GM12801 (cell line): ENCODE data around the gene ZNF343.

ENCODE experiments used
- TF ChIP-seq, protein P1 (sequence below): IDR thresholded peaks from one replicate; pipeline ENCODE4 v1.5.1; 2011; ENCODE audit warnings: control low read depth; ENCODE audit not compliant: insufficient read length; ENCODE audit errors: extremely low read depth

Gene ZNF343

DNA sequence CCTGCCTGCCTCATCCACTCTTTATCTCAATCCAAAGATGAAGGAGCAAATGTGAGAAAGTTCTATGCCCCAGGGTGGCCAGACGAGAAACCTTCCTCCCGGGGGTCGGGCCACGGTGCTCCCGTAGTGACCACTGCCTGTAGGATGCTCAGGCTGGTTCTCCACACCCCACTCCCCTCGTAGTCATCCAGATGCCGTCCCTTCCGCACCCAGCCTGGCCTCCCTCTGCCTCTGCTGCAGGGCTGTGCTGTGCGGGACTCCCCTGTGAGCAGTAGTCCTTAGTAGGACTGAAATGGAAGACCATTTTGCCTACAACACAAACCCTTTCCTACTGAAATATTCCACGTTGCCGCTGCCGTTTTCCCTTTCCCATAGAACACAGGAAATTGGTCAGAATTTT, 29.6 kb upstream of the ZNF343 start:
- TF ChIP-seq, protein P1, sequence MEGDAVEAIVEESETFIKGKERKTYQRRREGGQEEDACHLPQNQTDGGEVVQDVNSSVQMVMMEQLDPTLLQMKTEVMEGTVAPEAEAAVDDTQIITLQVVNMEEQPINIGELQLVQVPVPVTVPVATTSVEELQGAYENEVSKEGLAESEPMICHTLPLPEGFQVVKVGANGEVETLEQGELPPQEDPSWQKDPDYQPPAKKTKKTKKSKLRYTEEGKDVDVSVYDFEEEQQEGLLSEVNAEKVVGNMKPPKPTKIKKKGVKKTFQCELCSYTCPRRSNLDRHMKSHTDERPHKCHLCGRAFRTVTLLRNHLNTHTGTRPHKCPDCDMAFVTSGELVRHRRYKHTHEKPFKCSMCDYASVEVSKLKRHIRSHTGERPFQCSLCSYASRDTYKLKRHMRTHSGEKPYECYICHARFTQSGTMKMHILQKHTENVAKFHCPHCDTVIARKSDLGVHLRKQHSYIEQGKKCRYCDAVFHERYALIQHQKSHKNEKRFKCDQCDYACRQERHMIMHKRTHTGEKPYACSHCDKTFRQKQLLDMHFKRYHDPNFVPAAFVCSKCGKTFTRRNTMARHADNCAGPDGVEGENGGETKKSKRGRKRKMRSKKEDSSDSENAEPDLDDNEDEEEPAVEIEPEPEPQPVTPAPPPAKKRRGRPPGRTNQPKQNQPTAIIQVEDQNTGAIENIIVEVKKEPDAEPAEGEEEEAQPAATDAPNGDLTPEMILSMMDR: no peak

DNA sequence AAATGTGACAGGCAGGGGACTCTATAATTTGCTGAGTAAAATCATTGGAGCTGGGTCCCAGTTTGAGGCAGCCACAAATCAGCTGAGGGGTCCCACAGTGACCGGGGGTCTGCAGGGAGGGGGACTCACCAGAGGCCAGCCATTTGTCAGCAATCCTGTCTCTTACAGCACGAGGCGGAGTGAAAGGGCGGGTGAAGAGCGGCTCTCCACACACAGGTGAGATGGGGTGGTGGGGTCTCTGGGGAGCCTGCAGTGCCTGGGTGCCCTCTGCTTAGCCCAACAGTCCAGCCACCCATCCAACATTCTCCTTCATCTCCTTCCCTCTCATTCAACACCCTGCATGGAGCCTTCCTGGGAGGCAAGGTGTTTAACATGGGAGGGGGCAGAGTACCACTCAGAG, 28.4 kb upstream of the ZNF343 start:
- TF ChIP-seq, protein P1: no peak

DNA sequence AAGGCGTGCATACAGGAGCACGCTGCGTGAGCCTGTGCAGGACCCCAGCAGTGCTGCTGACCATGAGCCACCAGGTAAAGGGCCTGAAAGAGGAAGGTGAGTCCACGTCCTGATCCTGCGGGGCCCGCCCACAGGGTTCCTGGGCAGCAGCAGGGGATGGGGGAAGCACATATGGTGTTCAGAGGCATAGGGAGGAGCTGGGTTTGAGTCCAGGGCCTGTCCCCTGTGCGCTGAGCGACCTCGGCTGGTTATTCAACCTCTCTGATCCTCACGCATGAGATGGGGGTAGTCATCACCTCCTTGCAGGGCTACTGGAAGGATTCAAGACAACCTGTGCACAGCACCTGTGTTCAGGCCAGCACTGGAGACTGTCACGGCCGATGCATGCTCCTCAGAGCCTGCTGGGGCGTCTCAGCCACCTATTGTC, 27.9 kb upstream of the ZNF343 start, which contains the start of gene TMC2:
TMC2 (plus strand) TSS at position 14 of the 427 bp plus-strand sequence; CDS start at position 63, 49 bp downstream.
- TF ChIP-seq, protein P1: no peak

DNA sequence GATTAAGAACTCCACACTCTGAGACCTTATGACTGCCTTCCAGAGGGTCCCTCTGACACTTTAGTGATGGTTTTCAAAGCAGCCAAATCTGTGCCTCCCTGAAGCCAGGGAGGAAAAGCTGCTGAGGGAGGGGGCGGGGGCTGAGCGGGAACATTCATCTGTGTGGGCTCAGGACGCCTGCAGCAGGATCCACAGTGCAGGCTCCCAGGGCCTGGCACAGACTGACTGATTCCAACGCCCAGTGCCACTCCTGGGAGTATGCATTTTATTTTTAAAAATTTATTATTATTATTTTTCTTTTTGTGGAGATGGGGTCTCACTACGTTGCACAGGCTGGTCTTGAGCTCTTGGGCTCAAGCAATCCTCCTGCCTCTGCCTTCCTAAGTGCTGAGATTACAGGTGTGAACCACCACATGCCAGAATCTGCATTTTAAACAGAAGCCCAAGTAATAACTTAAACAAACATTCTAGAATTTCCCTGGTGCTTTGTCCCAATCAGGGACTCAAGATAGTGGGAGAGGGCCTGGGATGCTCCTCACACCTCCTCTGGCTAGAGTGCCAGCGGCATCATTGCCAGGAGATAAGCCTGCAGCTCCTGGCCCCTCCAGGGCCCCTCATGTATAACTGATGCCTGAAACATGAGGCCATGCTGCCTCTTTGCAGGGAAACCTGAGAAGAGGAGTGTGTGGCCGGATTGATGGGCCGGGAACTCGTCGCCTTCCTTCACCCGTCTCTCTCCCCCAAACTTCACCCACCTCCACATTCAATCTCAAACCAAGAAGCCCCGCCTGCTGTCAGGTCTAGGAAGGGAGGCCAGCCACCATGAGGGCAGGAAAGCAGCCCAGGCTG, 27.2 kb upstream of the ZNF343 start:
- TF ChIP-seq, protein P1: no peak

DNA sequence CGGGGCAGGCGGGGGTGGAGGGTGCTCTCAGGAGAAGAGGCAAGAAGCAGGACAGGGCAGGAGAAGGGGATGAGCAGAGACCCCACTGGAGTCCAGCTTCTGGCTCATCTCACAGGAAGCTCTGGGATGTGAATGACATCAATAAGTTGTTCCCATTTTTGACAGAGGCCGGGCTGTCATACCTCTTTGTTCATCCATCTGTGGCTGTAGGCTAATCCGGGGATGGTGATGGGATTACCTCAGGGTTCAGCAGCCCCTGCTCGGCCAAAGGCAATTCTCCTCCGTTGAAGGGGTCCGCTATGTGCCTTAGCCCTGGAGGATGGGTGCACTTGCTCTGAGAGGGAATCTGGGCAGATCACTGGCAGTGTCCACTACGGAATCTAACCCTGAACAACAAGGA, 24.4 kb upstream of the ZNF343 start:
- TF ChIP-seq, protein P1: no peak

DNA sequence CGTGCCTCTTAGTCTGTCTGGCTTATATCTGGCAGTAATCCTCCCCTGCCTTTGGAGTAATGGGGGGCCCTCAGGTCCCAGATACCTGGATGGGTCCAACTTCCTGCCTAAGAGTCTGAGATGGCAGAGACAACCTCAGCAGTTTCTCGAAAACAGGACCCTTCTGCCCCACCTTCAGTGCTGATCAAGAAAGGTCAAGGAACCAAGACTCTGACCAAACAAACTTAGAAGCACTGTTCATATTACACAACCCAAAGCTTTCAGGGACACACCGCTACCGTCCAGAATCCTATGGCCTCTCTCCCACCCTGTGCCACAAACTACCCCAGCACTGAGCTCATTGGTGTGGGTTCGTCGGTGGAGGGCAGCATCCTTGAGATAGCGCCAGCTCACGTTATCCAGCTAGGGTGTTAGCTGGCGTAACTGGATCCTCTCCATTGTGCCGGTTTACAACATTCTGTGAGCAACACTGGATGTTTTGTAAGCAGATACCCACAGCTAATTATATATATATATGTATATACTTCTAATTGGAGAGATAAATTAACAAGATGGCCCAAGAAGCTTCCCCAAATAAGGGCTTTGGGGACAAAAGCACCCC, 20.1 kb upstream of the ZNF343 start:
- TF ChIP-seq, protein P1: no peak

DNA sequence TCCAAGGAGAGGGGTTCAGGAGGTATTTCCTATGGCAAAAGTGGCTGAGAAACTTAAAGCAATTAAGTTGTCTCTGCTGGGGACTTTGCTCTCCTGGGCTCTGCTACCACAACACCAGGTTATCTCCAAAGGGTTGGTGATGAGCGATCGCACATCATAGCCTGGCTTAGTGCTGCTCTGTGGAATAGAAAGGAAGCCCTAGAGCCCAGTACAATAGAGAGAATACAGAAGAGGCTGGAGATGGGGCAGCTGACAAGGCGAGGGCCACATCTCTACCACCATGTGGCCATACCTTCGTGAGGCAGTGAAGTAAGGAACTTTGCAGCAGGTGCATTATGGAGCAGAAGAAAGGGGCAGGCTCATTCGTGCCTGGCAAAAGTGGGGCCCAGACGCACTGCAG, 19.0 kb upstream of the ZNF343 start:
- TF ChIP-seq, protein P1: no peak
